ENCODE measurements around the gene HOXA11.

DNA sequence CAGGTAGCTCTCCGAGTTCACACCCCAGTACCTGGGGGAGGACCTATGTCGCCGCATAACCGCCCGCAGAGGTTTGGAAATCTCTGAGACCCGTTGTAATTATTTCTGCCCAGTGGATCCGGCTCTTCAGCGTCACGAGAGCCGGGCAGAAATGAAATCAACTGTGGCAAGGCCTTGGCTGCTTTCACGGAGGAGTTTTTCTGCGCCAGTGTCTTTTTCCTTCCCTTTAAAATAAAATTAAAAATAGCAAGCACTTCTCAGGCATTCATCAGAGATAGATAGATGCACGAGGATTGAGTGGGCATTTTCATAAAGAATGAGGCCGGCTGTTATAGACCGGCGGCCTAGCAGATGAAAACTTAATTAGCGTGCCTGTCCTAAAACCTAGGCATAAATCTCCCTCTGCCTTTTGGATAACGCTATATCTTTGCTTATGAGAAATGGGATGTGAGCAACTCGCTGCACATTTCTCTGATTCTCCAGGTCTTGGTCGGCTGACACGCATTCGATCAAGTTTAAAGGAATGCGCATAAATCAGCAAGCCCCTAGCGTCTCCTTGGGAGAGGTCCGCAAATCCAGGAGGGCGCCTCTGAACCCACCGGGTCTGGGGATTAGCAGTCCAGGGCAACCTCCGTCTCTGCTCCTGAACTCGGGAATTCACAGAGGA lies 8.4 kb upstream of the HOXA11 start:
- TF ChIP-seq POLR2A (IDR thresholded peaks at IDR 0.05) (no peak), POLR2AphosphoS5 (IDR thresholded peaks at IDR 0.05) (no peak)
